HUES48 (cell line): ENCODE data around the gene SEZ6L.

Experiments used
- H3K27ac ChIP-seq: one replicate; pipeline ENCODE4 v1.7.0; 2013; ENCODE audit warnings: low read depth, low read length, inconsistent platforms
- H3K27me3 ChIP-seq: 2 replicates; pipeline ENCODE4 v1.6.1; 2013; ENCODE audit warnings: mild to moderate bottlenecking, low read length; ENCODE audit not compliant: control insufficient read depth, insufficient read depth
- H3K36me3 ChIP-seq: 2 replicates; pipeline ENCODE4 v1.6.1; 2013; ENCODE audit warnings: low read length; ENCODE audit not compliant: control insufficient read depth, insufficient read depth
- H3K4me1 ChIP-seq: 2 replicates; pipeline ENCODE4 v1.6.1; 2013; ENCODE audit warnings: mild to moderate bottlenecking, low read length; ENCODE audit not compliant: control insufficient read depth, insufficient read depth
- H3K4me3 ChIP-seq: 2 replicates; pipeline ENCODE4 v1.5.1; 2013; ENCODE audit warnings: mild to moderate bottlenecking, low read depth, low read length
- H3K9ac ChIP-seq: 2 replicates; pipeline ENCODE4 v1.6.1; 2013; ENCODE audit warnings: mild to moderate bottlenecking, low read depth, low read length, moderate library complexity
- H3K9me3 ChIP-seq: 2 replicates; pipeline ENCODE4 v1.6.1; 2013; ENCODE audit warnings: low read length; ENCODE audit not compliant: control insufficient read depth, insufficient read depth

Gene SEZ6L

GRCh38 chr22:26383968-26384556 lies 214.8 kb downstream of the SEZ6L start:
- Histone ChIP-seq H3K27ac (no peak overlapping the region), H3K27me3 (peaks cover 2% of the 10 kb centered on the region; the same call in 1 of the 2 replicates)

GRCh38 chr22:26385164-26385563 lies 215.9 kb downstream of the SEZ6L start:
- Histone ChIP-seq H3K4me3 (no peak overlapping the region), H3K9me3 (no peaks in the 10 kb centered on the region), H3K4me1 (peaks cover 4% of the 10 kb centered on the region; the same call in 1 of the 2 replicates), H3K9ac (no peak overlapping the region), H3K36me3 (no peaks in the 10 kb centered on the region), H3K27ac (no peak overlapping the region), H3K27me3 (peaks cover 2% of the 10 kb centered on the region; the same call in 1 of the 2 replicates)

More at GRCh38 chr22:26383968-26384556, 214.8 kb downstream of the SEZ6L start:
- H3K36me3 ChIP-seq, result no peaks in the 10 kb centered on the region
- H3K4me1 ChIP-seq, result peaks cover 4% of the 10 kb centered on the region; the same call in 1 of the 2 replicates
- no peak overlapping the region for H3K4me3 ChIP-seq
- no peak overlapping the region for H3K9ac ChIP-seq
- H3K9me3 ChIP-seq, result no peaks in the 10 kb centered on the region

GRCh38 chr22:26389125-26389524 lies 219.9 kb downstream of the SEZ6L start:
- no peaks in the 10 kb centered on the region for H3K9me3 ChIP-seq
- H3K9ac ChIP-seq, result no peak overlapping the region
- no peak overlapping the region for H3K27ac ChIP-seq
- no peaks in the 10 kb centered on the region for H3K27me3 ChIP-seq
- H3K4me3 ChIP-seq, result no peak overlapping the region
- peaks cover 4% of the 10 kb centered on the region; the same call in 1 of the 2 replicates for H3K4me1 ChIP-seq
- H3K36me3 ChIP-seq, result no peaks in the 10 kb centered on the region

- no peaks in the 10 kb centered on the region for H3K27me3 ChIP-seq
- peaks cover 9% of the 10 kb centered on the region for H3K4me1 ChIP-seq
- H3K27ac ChIP-seq, result no peak overlapping the region
- H3K4me3 ChIP-seq, result no peak overlapping the region
- no peaks in the 10 kb centered on the region for H3K36me3 ChIP-seq
- H3K9me3 ChIP-seq, result no peaks in the 10 kb centered on the region
- H3K9ac ChIP-seq, result no peak overlapping the region
These were observed 221.8 kb downstream of the SEZ6L start for GRCh38 chr22:26391091-26391490.

GRCh38 chr22:26391623-26392022 lies 222.4 kb downstream of the SEZ6L start:
- Histone ChIP-seq H3K9me3 (no peaks in the 10 kb centered on the region), H3K4me1 (peaks cover 9% of the 10 kb centered on the region), H3K9ac (no peak overlapping the region), H3K27ac (no peak overlapping the region), H3K4me3 (no peak overlapping the region), H3K36me3 (no peaks in the 10 kb centered on the region), H3K27me3 (no peaks in the 10 kb centered on the region)

GRCh38 chr22:26393929-26394328 lies 224.7 kb downstream of the SEZ6L start:
- H3K4me3 ChIP-seq, result no peak overlapping the region
- peaks cover 9% of the 10 kb centered on the region for H3K4me1 ChIP-seq
- H3K27ac ChIP-seq, result peak overlapping the region; percentile 40
- no peak overlapping the region for H3K9ac ChIP-seq
- no peaks in the 10 kb centered on the region for H3K36me3 ChIP-seq
- H3K27me3 ChIP-seq, result no peaks in the 10 kb centered on the region
- H3K9me3 ChIP-seq, result no peaks in the 10 kb centered on the region

- H3K4me3 ChIP-seq, result no peak overlapping the region
- no peak overlapping the region for H3K9ac ChIP-seq
- no peaks in the 10 kb centered on the region for H3K9me3 ChIP-seq
- H3K36me3 ChIP-seq, result no peaks in the 10 kb centered on the region
- peak overlapping the region; percentile 82 for H3K27ac ChIP-seq
- H3K4me1 ChIP-seq, result peaks cover 9% of the 10 kb centered on the region
- no peaks in the 10 kb centered on the region for H3K27me3 ChIP-seq
These were observed 225.5 kb downstream of the SEZ6L start for GRCh38 chr22:26394777-26395176.

GRCh38 chr22:26395926-26396325 lies 226.7 kb downstream of the SEZ6L start:
- Histone ChIP-seq H3K4me1 (peaks cover 9% of the 10 kb centered on the region), H3K27ac (peak overlapping the region; percentile 61), H3K4me3 (no peak overlapping the region), H3K36me3 (no peaks in the 10 kb centered on the region), H3K27me3 (no peaks in the 10 kb centered on the region), H3K9ac (no peak overlapping the region), H3K9me3 (no peaks in the 10 kb centered on the region)

- H3K36me3 ChIP-seq, result no peaks in the 10 kb centered on the region
- H3K27ac ChIP-seq, result no peak overlapping the region
- no peaks in the 10 kb centered on the region for H3K9me3 ChIP-seq
- peaks cover 9% of the 10 kb centered on the region for H3K4me1 ChIP-seq
- no peak overlapping the region for H3K9ac ChIP-seq
- H3K4me3 ChIP-seq, result no peak overlapping the region
- no peaks in the 10 kb centered on the region for H3K27me3 ChIP-seq
These were observed 229.5 kb downstream of the SEZ6L start for GRCh38 chr22:26398741-26399153.

GRCh38 chr22:26399289-26399688 lies 230.0 kb downstream of the SEZ6L start:
- H3K4me3 ChIP-seq, result no peak overlapping the region
- H3K4me1 ChIP-seq, result peaks cover 9% of the 10 kb centered on the region
- no peak overlapping the region for H3K9ac ChIP-seq
- H3K9me3 ChIP-seq, result no peaks in the 10 kb centered on the region
- no peaks in the 10 kb centered on the region for H3K27me3 ChIP-seq
- no peaks in the 10 kb centered on the region for H3K36me3 ChIP-seq
- H3K27ac ChIP-seq, result no peak overlapping the region

- Histone ChIP-seq H3K27me3 (no peaks in the 10 kb centered on the region), H3K27ac (no peak overlapping the region), H3K9me3 (no peaks in the 10 kb centered on the region), H3K9ac (no peak overlapping the region), H3K4me1 (peaks cover 8% of the 10 kb centered on the region; the same call in 1 of the 2 replicates), H3K4me3 (no peak overlapping the region), H3K36me3 (no peaks in the 10 kb centered on the region)
These were observed 232.5 kb downstream of the SEZ6L start for GRCh38 chr22:26401726-26402125.
